H4 (cell line): ENCODE measurements around the gene ABCC11. TPM values are rescaled to one million over a fixed set of nuclear protein-coding genes. Genes with fewer than 3 reads are reported as not detected.

Experiments
- DNase-seq: peaks from one replicate; pipeline ENCODE4 v3.0.0-alpha.2; 2015; ENCODE audit warnings: low spot score
- total RNA-seq: library from RNA; depleted of rRNA; stranded (reverse); fragments of >200 nt; shearing (Covaris generic); gene quantifications from 2 replicates; pipeline ENCODE4 v1.2.3, GENCODE V29; 2014; rRNA removed

The ABCC11 gene
- total RNA-seq, 1 experiment from 2014 or later: 0.02 TPM

GRCh38 chr16:48133455-48134211 is 113.7 kb downstream of the ABCC11 start:
- no peak for DNase-seq

GRCh38 chr16:48132696-48133095 is 114.6 kb downstream of the ABCC11 start:
- no peak for DNase-seq

GRCh38 chr16:48131201-48131935 is 116.0 kb downstream of the ABCC11 start:
- DNase-seq: no peak

DNA sequence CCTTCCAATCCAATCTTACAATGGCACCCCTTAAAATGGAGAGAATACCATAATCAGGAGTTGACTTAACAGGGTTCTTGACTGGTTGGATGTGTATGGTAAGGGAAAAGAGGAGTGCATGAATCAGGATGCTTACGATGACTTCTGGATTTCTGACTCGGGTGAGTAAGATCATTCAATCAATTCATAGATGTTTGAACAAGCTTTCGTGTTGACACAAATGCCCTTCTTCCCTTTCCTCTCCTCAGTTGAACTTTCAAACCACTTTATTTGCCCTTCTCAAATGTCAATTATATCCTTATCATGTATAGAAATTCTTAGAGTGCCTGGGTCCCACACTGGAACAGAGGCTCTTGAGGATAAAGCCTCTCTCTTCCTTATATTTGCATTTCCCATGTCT is 117.4 kb downstream of the ABCC11 start:
- DNase-seq: no peak

DNA sequence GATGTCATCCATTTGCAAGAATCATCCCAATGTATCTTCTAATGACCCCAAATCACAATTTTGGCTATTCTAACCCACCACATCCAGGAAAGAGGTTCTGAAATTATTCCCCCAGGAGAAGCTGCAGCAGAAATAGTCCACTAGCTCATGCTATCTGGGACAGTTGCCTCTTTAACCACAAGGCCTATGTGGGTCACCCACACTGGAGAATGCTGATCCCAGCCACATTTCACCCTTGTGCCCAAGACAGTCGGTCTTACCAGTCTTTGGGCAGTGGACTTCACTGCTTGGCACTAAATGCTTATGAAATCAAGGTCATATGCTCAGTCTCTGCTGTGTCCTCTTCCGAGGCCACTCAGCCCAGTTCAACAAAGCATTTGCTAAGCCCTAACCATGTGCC is 118.6 kb downstream of the ABCC11 start:
- no peak for DNase-seq

- peak; percentile 98 for DNase-seq
Measured at GRCh38 chr16:48126801-48127644, 120.3 kb downstream of the ABCC11 start.

DNA sequence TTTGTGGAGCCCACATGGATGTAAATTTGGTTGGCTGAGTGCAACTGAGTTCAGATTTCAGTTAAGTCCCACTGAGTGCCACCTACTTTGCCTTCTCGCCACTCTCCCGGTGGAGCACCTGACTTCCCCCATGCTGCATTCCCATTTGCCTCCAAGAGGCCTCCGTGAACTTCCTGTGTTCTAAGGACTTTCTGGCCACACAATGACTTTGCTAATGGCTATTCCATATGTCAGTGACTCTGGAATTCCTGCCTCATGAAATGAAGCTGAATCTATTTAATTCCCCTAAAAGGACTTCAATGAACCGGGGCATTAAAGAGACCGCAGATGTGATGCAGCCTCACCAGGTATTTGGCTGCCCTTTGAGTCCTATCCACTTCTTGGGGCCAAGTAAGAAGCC is 121.5 kb downstream of the ABCC11 start:
- no peak for DNase-seq

DNA sequence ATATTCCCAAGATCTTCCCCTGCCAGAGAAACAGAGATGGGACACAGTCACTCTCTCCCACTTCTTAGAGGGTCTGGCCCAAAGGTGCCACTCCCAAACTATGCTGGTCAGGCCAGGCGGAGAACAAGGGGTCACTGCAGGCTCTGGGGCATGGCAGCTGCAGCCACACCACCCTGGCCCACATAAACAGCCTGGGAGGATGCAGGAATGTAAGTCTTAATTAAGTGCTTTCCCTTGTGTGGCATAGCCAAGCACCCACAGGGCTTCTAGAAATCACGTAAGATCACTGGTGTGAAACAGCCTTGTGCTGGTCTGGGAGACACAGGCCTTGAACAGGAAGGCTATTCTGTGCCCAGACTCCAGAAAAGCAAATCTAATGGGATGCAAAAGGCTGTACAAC is 123.1 kb downstream of the ABCC11 start:
- DNase-seq: no peak

- DNase-seq: peak; percentile 92
Measured at GRCh38 chr16:48123104-48123788, 124.1 kb downstream of the ABCC11 start.

- DNase-seq: no peak
Measured at GRCh38 chr16:48121276-48121675, 126.1 kb downstream of the ABCC11 start.

DNA sequence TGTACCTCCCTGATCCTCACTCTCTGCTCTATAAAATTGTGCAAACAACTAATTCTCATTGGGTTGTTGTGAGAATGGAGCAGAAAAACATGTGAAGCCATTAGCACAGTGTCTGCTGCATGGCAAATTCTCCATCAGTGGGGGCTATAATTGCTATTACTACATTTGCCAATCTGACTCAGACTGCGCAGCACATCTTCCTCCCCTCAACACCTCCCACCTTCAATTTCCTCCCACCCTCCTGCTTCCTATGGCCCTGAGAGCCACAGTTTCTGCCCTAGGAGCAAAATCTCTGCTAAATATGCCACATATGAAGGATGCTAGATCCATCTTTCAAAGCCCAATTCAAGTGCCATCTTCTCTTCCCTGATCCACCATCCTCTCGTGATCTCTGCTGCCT is 128.5 kb downstream of the ABCC11 start:
- no peak for DNase-seq

GRCh38 chr16:48117217-48118105 is 129.9 kb downstream of the ABCC11 start:
- peak; percentile 68 for DNase-seq

Other genes with a start within 250 kb of the ABCC11 start
- gene ABCC12, start 91.5 kb downstream of the ABCC11 start, total RNA-seq: not detected in 2 replicates
- gene LONP2, start 3.2 kb downstream of the ABCC11 start, total RNA-seq: 25.2 and 36.8 TPM in 2 replicates
- gene SIAH1, start 137.9 kb upstream of the ABCC11 start, total RNA-seq: 38.3 and 41.1 TPM in 2 replicates